ENCODE data around the gene CNDP1.
"Not testable (repeated sequence)": the region's sequence is repeated elsewhere in the genome, so short reads cannot be mapped to it uniquely, and the experiment has no call there.

Gene CNDP1

GRCh38 chr18:74565993-74566392, 31.7 kb downstream of the CNDP1 start:
- H3K9me3 ChIP-seq (ENCODE audit: control extremely low read depth in 1 of 5, control insufficient read depth in 4 of 5, insufficient read depth in 2 of 5, low read depth in 1 of 5, low read length in 4 of 5); H3K4me1 ChIP-seq (ENCODE audit: control extremely low read depth in 1 of 4, control insufficient read depth in 4 of 4, insufficient read depth in 4 of 4, low read length in 3 of 4); H3K36me3 ChIP-seq (ENCODE audit: control insufficient read depth in 4 of 4, insufficient read depth in 4 of 4, low read length in 3 of 4); POLR2A ChIA-PET; H3K27me3 ChIP-seq (replicated peaks in 2 of 5; ENCODE audit: control insufficient read depth in 4 of 5, insufficient read depth in 5 of 5, low read length in 4 of 5); H3K27ac ChIP-seq (ENCODE audit: insufficient read depth in 1 of 2, low read depth in 1 of 2, low read length in 2 of 2, poor library complexity in 1 of 2, severe bottlenecking in 2 of 2); DNase-seq; H3K4me3 ChIP-seq (ENCODE audit: control insufficient read depth in 1 of 7, extremely low read depth in 1 of 7, insufficient read depth in 4 of 7, low read depth in 2 of 7, low read length in 6 of 7): not testable (repeated sequence)
- 86% methylated on average over 1 of the region's 3 CpGs for WGBS (ENCODE audit: insufficient coverage)
- CTCF ChIA-PET: interaction anchor here (1.2 to 1.6 kb wide), 2 partner anchors 14 to 72 kb away, joined by 3 to 6 read pairs; no protein-coding TSS in a partner anchor

DNA sequence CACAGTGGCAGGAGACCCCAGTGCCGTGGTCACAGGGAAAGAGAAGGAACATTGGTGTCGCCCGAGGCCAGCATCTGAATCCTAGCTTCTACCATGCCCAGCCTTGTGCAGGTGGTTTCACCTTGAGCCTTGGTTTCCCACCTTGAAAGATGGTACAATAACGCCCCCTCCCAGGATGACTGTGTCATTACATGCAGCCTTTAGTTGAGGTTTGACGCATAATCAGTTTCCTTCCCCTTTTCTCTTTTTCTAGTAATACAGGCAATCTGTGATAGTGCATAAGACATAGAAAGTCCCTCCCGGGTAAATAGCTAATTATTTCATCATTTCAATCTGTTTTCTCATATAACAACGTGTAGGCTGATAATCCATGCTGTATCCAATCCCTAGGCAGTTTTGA, 33.5 kb downstream of the CNDP1 start:
- CTCF ChIA-PET: interaction anchor here (1.0 to 2.5 kb wide), 9 partner anchors 9 to 214 kb away, joined by 3 to 10 read pairs (median 5); no protein-coding TSS in a partner anchor
- Histone ChIP-seq H3K27me3 (replicated peaks in 2 of 5; ENCODE audit: control insufficient read depth in 4 of 5, insufficient read depth in 5 of 5, low read length in 4 of 5) (peaks cover 0 to 10% (median 0%) of the 10 kb centered on the region in 5 experiments), H3K4me3 (ENCODE audit: control insufficient read depth in 1 of 7, extremely low read depth in 1 of 7, insufficient read depth in 4 of 7, low read depth in 2 of 7, low read length in 6 of 7) (no peak overlapping the region), H3K27ac (ENCODE audit: insufficient read depth in 1 of 2, low read depth in 1 of 2, low read length in 2 of 2, poor library complexity in 1 of 2, severe bottlenecking in 2 of 2) (no peak overlapping the region), H3K4me1 (ENCODE audit: control extremely low read depth in 1 of 4, control insufficient read depth in 4 of 4, insufficient read depth in 4 of 4, low read length in 3 of 4) (peaks cover 0 to 5% (median 0%) of the 10 kb centered on the region in 4 experiments), H3K36me3 (ENCODE audit: control insufficient read depth in 4 of 4, insufficient read depth in 4 of 4, low read length in 3 of 4) (no peaks in the 10 kb centered on the region), H3K9me3 (ENCODE audit: control extremely low read depth in 1 of 5, control insufficient read depth in 4 of 5, insufficient read depth in 2 of 5, low read depth in 1 of 5, low read length in 4 of 5) (peaks cover 0 to 3% (median 0%) of the 10 kb centered on the region in 5 experiments)
- DNase-seq: peak; percentile 52 to 81 (median 78)
- POLR2A ChIA-PET: no interaction called here
- 33% methylated on average over 3 of the region's 7 CpGs for WGBS (ENCODE audit: insufficient coverage)

- H3K36me3 ChIP-seq (ENCODE audit: control insufficient read depth in 4 of 4, insufficient read depth in 4 of 4, low read length in 3 of 4): no peaks in the 10 kb centered on the region
- peaks cover 0 to 3% (median 0%) of the 10 kb centered on the region in 5 experiments for H3K9me3 ChIP-seq (ENCODE audit: control extremely low read depth in 1 of 5, control insufficient read depth in 4 of 5, insufficient read depth in 2 of 5, low read depth in 1 of 5, low read length in 4 of 5)
- ChIA-PET POLR2A (no interaction called here), CTCF (interaction anchor here (2.0 to 2.5 kb wide), 2 partner anchors 18 to 27 kb away, joined by 5 to 10 read pairs; no protein-coding TSS in a partner anchor)
- DNase-seq: no peak
- H3K4me3 ChIP-seq (ENCODE audit: control insufficient read depth in 1 of 7, extremely low read depth in 1 of 7, insufficient read depth in 4 of 7, low read depth in 2 of 7, low read length in 6 of 7): no peak overlapping the region
- H3K27me3 ChIP-seq (replicated peaks in 2 of 5; ENCODE audit: control insufficient read depth in 4 of 5, insufficient read depth in 5 of 5, low read length in 4 of 5): peaks cover 0 to 10% (median 0%) of the 10 kb centered on the region in 5 experiments
- no peak overlapping the region for H3K27ac ChIP-seq (ENCODE audit: insufficient read depth in 1 of 2, low read depth in 1 of 2, low read length in 2 of 2, poor library complexity in 1 of 2, severe bottlenecking in 2 of 2)
- 93% methylated on average over 3 of the region's 4 CpGs for WGBS (ENCODE audit: insufficient coverage)
- H3K4me1 ChIP-seq (ENCODE audit: control extremely low read depth in 1 of 4, control insufficient read depth in 4 of 4, insufficient read depth in 4 of 4, low read length in 3 of 4): peaks cover 0 to 5% (median 0%) of the 10 kb centered on the region in 4 experiments
Observed at GRCh38 chr18:74569401-74569800, 35.1 kb downstream of the CNDP1 start.

DNA sequence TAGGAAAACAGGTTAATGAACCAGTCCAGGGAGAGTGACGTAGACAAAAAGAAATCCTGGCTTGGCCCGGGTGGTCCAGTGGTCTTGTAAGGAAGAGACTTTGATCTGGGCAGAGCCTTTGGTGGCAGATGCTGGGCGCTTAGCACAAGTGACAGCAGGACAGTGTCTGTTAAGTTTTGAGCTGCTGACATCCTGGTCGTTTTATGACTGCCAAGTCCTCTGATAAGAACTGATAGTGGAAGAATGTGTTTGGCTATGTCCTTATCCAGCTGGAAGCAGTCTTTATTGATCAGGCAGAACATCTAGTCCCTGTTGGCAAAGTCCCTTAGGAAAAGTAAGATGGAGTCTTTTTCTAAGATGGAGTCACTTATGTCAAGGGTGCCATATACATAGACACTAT, 36.0 kb downstream of the CNDP1 start:
- Histone ChIP-seq H3K27me3 (replicated peaks in 2 of 5; ENCODE audit: control insufficient read depth in 4 of 5, insufficient read depth in 5 of 5, low read length in 4 of 5) (peaks cover 0 to 10% (median 0%) of the 10 kb centered on the region in 5 experiments), H3K4me3 (ENCODE audit: control insufficient read depth in 1 of 7, extremely low read depth in 1 of 7, insufficient read depth in 4 of 7, low read depth in 2 of 7, low read length in 6 of 7) (no peak overlapping the region), H3K36me3 (ENCODE audit: control insufficient read depth in 4 of 4, insufficient read depth in 4 of 4, low read length in 3 of 4) (no peaks in the 10 kb centered on the region), H3K9me3 (ENCODE audit: control extremely low read depth in 1 of 5, control insufficient read depth in 4 of 5, insufficient read depth in 2 of 5, low read depth in 1 of 5, low read length in 4 of 5) (peaks cover 0 to 3% (median 0%) of the 10 kb centered on the region in 5 experiments), H3K4me1 (ENCODE audit: control extremely low read depth in 1 of 4, control insufficient read depth in 4 of 4, insufficient read depth in 4 of 4, low read length in 3 of 4) (peaks cover 0 to 5% (median 0%) of the 10 kb centered on the region in 4 experiments), H3K27ac (ENCODE audit: insufficient read depth in 1 of 2, low read depth in 1 of 2, low read length in 2 of 2, poor library complexity in 1 of 2, severe bottlenecking in 2 of 2) (no peak overlapping the region)
- 100% methylated on average over 4 of the region's 4 CpGs for WGBS (ENCODE audit: insufficient coverage)
- CTCF ChIA-PET: interaction anchor here (0.6 to 0.7 kb wide), 2 partner anchors 126 to 396 kb away, joined by 3 read pairs; no protein-coding TSS in a partner anchor
- POLR2A ChIA-PET: no interaction called here
- DNase-seq: no peak

DNA sequence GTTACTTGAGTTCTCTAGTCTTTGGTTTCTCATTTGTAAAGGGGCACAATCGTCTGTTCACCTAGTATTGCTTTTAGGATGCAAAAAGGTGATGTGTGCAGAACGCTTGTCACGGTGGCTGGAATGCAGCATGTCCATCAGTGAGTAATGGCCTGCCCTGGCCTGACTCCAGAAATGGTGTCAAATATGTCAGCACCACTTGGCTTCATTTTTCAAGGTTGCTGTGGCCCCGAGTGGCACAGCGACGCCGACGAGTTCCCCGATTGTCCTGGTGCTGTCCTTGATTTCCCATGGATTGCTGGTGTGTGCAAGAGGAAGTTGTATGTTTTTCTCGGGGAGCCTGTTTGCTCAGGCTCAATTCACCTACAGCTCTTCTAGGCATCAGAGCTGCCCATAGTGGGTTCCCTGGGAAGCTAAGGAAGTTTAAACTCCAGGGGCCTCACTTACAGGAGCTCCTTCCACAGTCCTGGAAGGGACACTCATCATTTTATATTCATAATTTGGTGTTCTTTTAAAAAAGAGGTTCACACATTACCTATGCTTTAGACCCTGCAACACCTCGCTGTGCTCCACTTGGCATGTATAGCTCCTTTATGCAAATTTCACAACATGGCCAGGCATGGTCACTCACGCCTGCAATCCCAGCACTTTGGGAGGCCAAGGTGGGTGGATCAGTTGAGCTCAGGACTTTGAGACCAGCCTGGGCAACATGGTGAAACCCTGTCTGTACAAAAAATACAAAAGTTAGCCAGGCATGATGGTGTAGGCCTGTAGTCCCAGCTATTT, 37.8 kb downstream of the CNDP1 start:
- CTCF ChIA-PET: interaction anchor here (1.7 kb wide), 1 partner anchor 9 kb away, joined by 5 read pairs; no protein-coding TSS in a partner anchor
- Histone ChIP-seq H3K9me3 (ENCODE audit: control extremely low read depth in 1 of 5, control insufficient read depth in 4 of 5, insufficient read depth in 2 of 5, low read depth in 1 of 5, low read length in 4 of 5) (no peaks in the 10 kb centered on the region), H3K36me3 (ENCODE audit: control insufficient read depth in 4 of 4, insufficient read depth in 4 of 4, low read length in 3 of 4) (no peaks in the 10 kb centered on the region), H3K27me3 (replicated peaks in 2 of 5; ENCODE audit: control insufficient read depth in 4 of 5, insufficient read depth in 5 of 5, low read length in 4 of 5) (peaks cover 0 to 10% (median 0%) of the 10 kb centered on the region in 5 experiments), H3K4me3 (ENCODE audit: control insufficient read depth in 1 of 7, extremely low read depth in 1 of 7, insufficient read depth in 4 of 7, low read depth in 2 of 7, low read length in 6 of 7) (no peak overlapping the region), H3K4me1 (ENCODE audit: control extremely low read depth in 1 of 4, control insufficient read depth in 4 of 4, insufficient read depth in 4 of 4, low read length in 3 of 4) (peaks cover 0 to 5% (median 0%) of the 10 kb centered on the region in 4 experiments), H3K27ac (ENCODE audit: insufficient read depth in 1 of 2, low read depth in 1 of 2, low read length in 2 of 2, poor library complexity in 1 of 2, severe bottlenecking in 2 of 2) (no peak overlapping the region)
- DNase-seq: no peak
- WGBS (ENCODE audit: insufficient coverage): 100% methylated on average over 5 of the region's 12 CpGs
- POLR2A ChIA-PET: no interaction called here

DNA sequence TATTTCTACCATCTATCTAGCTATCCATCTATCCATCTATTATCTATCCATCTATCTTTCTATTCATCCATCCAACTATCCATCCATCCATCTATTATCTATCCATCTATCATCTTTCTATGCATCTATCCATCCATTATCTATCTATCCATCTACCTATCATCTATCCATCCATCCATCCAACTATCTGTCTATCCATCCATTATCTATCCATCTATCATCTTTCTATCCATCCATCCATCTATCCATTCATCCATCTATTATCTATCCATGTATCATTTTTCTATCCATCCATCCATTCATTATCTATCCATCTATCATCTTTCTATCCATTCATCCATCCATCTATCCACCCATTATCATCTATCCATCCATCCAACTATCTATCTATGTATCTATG, 38.8 kb downstream of the CNDP1 start:
- Histone ChIP-seq H3K36me3 (ENCODE audit: control insufficient read depth in 4 of 4, insufficient read depth in 4 of 4, low read length in 3 of 4) (no peaks in the 10 kb centered on the region), H3K4me3 (ENCODE audit: control insufficient read depth in 1 of 7, extremely low read depth in 1 of 7, insufficient read depth in 4 of 7, low read depth in 2 of 7, low read length in 6 of 7) (no peak overlapping the region), H3K27ac (ENCODE audit: insufficient read depth in 1 of 2, low read depth in 1 of 2, low read length in 2 of 2, poor library complexity in 1 of 2, severe bottlenecking in 2 of 2) (no peak overlapping the region), H3K9me3 (ENCODE audit: control extremely low read depth in 1 of 5, control insufficient read depth in 4 of 5, insufficient read depth in 2 of 5, low read depth in 1 of 5, low read length in 4 of 5) (no peaks in the 10 kb centered on the region), H3K4me1 (ENCODE audit: control extremely low read depth in 1 of 4, control insufficient read depth in 4 of 4, insufficient read depth in 4 of 4, low read length in 3 of 4) (peaks cover 0 to under 1% (median 0%) of the 10 kb centered on the region in 4 experiments), H3K27me3 (replicated peaks in 2 of 5; ENCODE audit: control insufficient read depth in 4 of 5, insufficient read depth in 5 of 5, low read length in 4 of 5) (peaks cover 0 to 10% (median 0%) of the 10 kb centered on the region in 5 experiments)
- ChIA-PET POLR2A (no interaction called here), CTCF (no interaction called here)
- DNase-seq: no peak

DNA sequence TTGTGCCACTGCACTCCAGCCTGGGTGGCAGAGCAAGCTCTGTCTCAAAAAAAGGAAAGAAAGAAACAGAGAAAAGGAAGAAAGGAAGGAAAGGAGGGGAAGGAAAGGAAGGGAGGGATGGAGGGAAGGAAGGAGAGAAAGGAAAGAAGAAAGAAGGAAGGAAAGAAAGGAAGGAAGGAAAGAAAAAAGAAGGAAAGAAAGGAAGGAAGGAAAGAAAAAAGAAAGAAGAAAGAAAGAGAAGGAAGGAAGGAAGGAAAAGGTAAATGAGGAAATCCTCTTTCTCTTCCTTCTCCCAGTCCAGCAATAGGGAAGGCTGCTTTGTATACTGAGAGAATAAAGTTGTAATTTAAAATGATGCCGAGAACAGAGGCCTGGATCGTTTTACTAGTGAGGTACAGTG, 40.6 kb downstream of the CNDP1 start:
- POLR2A ChIA-PET: no interaction called here
- Histone ChIP-seq H3K4me1 (ENCODE audit: control extremely low read depth in 1 of 4, control insufficient read depth in 4 of 4, insufficient read depth in 4 of 4, low read length in 3 of 4) (no peaks in the 10 kb centered on the region), H3K4me3 (ENCODE audit: control insufficient read depth in 1 of 7, extremely low read depth in 1 of 7, insufficient read depth in 4 of 7, low read depth in 2 of 7, low read length in 6 of 7) (no peak overlapping the region), H3K27ac (ENCODE audit: insufficient read depth in 1 of 2, low read depth in 1 of 2, low read length in 2 of 2, poor library complexity in 1 of 2, severe bottlenecking in 2 of 2) (no peak overlapping the region), H3K9me3 (ENCODE audit: control extremely low read depth in 1 of 5, control insufficient read depth in 4 of 5, insufficient read depth in 2 of 5, low read depth in 1 of 5, low read length in 4 of 5) (no peaks in the 10 kb centered on the region), H3K36me3 (ENCODE audit: control insufficient read depth in 4 of 4, insufficient read depth in 4 of 4, low read length in 3 of 4) (no peaks in the 10 kb centered on the region), H3K27me3 (replicated peaks in 2 of 5; ENCODE audit: control insufficient read depth in 4 of 5, insufficient read depth in 5 of 5, low read length in 4 of 5) (peaks cover 0 to 4% (median 0%) of the 10 kb centered on the region in 5 experiments)
- no peak for DNase-seq
- CTCF ChIA-PET: interaction anchor here (0.6 kb wide), 1 partner anchor 232 kb away, joined by 3 read pairs; no protein-coding TSS in a partner anchor
- 89% methylated on average over 2 of the region's 2 CpGs for WGBS (ENCODE audit: insufficient coverage)
